ENCODE data around the gene ZNF385B.

- TF ChIP-seq ZNF202 (tag by site-specific recombination; IDR thresholded peaks at IDR 0.05; ENCODE audit: borderline replicate concordance) (no peak), ZNF501 (tag by site-specific recombination; IDR thresholded peaks at IDR 0.05) (no peak), ZNF121 (tag by site-specific recombination; IDR thresholded peaks at IDR 0.05) (no peak), ZNF629 (tag by site-specific recombination; IDR thresholded peaks at IDR 0.05) (no peak), ZNF138 (tag by site-specific recombination; IDR thresholded peaks at IDR 0.05; ENCODE audit: borderline replicate concordance) (no peak), ZNF624 (tag by site-specific recombination; IDR thresholded peaks at IDR 0.05) (no peak), HOXC10 (CRISPR knock-in tag; IDR thresholded peaks at IDR 0.05) (no peak), SP2 (tag by site-specific recombination; IDR thresholded peaks at IDR 0.05) (no peak), ZNF510 (tag by site-specific recombination; IDR thresholded peaks at IDR 0.05; ENCODE audit: insufficient replicate concordance) (no peak)
- TF ChIP-seq, protein P1, sequence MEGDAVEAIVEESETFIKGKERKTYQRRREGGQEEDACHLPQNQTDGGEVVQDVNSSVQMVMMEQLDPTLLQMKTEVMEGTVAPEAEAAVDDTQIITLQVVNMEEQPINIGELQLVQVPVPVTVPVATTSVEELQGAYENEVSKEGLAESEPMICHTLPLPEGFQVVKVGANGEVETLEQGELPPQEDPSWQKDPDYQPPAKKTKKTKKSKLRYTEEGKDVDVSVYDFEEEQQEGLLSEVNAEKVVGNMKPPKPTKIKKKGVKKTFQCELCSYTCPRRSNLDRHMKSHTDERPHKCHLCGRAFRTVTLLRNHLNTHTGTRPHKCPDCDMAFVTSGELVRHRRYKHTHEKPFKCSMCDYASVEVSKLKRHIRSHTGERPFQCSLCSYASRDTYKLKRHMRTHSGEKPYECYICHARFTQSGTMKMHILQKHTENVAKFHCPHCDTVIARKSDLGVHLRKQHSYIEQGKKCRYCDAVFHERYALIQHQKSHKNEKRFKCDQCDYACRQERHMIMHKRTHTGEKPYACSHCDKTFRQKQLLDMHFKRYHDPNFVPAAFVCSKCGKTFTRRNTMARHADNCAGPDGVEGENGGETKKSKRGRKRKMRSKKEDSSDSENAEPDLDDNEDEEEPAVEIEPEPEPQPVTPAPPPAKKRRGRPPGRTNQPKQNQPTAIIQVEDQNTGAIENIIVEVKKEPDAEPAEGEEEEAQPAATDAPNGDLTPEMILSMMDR (tag by site-specific recombination; IDR thresholded peaks at IDR 0.05): no peak
- TF ChIP-seq, protein P2, sequence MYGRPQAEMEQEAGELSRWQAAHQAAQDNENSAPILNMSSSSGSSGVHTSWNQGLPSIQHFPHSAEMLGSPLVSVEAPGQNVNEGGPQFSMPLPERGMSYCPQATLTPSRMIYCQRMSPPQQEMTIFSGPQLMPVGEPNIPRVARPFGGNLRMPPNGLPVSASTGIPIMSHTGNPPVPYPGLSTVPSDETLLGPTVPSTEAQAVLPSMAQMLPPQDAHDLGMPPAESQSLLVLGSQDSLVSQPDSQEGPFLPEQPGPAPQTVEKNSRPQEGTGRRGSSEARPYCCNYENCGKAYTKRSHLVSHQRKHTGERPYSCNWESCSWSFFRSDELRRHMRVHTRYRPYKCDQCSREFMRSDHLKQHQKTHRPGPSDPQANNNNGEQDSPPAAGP (tag by site-specific recombination; IDR thresholded peaks at IDR 0.05): no peak
- TF ChIP-seq, protein P3, sequence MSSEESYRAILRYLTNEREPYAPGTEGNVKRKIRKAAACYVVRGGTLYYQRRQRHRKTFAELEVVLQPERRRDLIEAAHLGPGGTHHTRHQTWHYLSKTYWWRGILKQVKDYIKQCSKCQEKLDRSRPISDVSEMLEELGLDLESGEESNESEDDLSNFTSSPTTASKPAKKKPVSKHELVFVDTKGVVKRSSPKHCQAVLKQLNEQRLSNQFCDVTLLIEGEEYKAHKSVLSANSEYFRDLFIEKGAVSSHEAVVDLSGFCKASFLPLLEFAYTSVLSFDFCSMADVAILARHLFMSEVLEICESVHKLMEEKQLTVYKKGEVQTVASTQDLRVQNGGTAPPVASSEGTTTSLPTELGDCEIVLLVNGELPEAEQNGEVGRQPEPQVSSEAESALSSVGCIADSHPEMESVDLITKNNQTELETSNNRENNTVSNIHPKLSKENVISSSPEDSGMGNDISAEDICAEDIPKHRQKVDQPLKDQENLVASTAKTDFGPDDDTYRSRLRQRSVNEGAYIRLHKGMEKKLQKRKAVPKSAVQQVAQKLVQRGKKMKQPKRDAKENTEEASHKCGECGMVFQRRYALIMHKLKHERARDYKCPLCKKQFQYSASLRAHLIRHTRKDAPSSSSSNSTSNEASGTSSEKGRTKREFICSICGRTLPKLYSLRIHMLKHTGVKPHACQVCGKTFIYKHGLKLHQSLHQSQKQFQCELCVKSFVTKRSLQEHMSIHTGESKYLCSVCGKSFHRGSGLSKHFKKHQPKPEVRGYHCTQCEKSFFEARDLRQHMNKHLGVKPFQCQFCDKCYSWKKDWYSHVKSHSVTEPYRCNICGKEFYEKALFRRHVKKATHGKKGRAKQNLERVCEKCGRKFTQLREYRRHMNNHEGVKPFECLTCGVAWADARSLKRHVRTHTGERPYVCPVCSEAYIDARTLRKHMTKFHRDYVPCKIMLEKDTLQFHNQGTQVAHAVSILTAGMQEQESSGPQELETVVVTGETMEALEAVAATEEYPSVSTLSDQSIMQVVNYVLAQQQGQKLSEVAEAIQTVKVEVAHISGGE (tag by site-specific recombination; conservative IDR thresholded peaks at IDR 0.05; ENCODE audit: low read depth): no peak
Measured at GRCh38 chr2:179773986-179774385, 87.4 kb downstream of the ZNF385B start.
